SU-DHL-6 (cell line): Measurements from ENCODE around the gene FBN2.

Experiments used
- H2AFZ ChIP-seq: fragments of 200-600 bp; sonication (generic); 2 replicates; pipeline ENCODE4 v1.6.1; 2014; ENCODE audit warnings: low read depth, mild to moderate bottlenecking, moderate library complexity, mixed read lengths, antibody characterized with exemption, low read length; ENCODE audit not compliant: severe bottlenecking
- H3F3A ChIP-seq: fragments of 200-600 bp; shearing (Covaris generic); 2 replicates; pipeline ENCODE4 v1.6.0; 2016; ENCODE audit warnings: antibody characterized with exemption, mild to moderate bottlenecking; ENCODE audit not compliant: insufficient read depth
- H3K27ac ChIP-seq: fragments of 200-600 bp; sonication (generic); 2 replicates; pipeline ENCODE4 v1.5.1; 2016; ENCODE audit warnings: low read depth, mild to moderate bottlenecking, low read length, moderate library complexity, mixed read lengths
- H3K27me3 ChIP-seq: fragments of 200-600 bp; sonication (generic), shearing (Covaris generic); 2 replicates; pipeline ENCODE4 v1.6.0; 2014; ENCODE audit warnings: mild to moderate bottlenecking, low read length
- H3K36me3 ChIP-seq: fragments of 200-600 bp; sonication (generic); 2 replicates; pipeline ENCODE4 v1.6.1; 2014; ENCODE audit warnings: mild to moderate bottlenecking, low read length, mixed read lengths
- H3K4me2 ChIP-seq: fragments of 300-600, 200-600 bp; shearing (Covaris generic), sonication (generic); 2 replicates; pipeline ENCODE4 v1.6.0; 2014; ENCODE audit warnings: low read length, low read depth, mild to moderate bottlenecking; ENCODE audit not compliant: poor library complexity, severe bottlenecking
- H3K4me3 ChIP-seq: fragments of 200-600 bp; sonication (generic); 2 replicates; pipeline ENCODE4 v1.5.1; 2014; ENCODE audit warnings: antibody characterized with exemption, low read length, mild to moderate bottlenecking, mixed read lengths; ENCODE audit not compliant: insufficient read depth, poor library complexity, severe bottlenecking
- H3K79me2 ChIP-seq: fragments of 200-600 bp; sonication (generic); 2 replicates; pipeline ENCODE4 v1.6.1; 2014; ENCODE audit warnings: mild to moderate bottlenecking, low read length, moderate library complexity; ENCODE audit not compliant: insufficient read depth
- H3K9ac ChIP-seq: fragments of 200-600 bp; sonication (generic); 2 replicates; pipeline ENCODE4 v1.7.0; 2014; ENCODE audit warnings: mild to moderate bottlenecking, low read length
- H3K9me2 ChIP-seq: fragments of 200-600 bp; sonication (generic); replicated peaks from 2 replicates; pipeline ENCODE4 v1.6.1; 2014; ENCODE audit warnings: low read length; ENCODE audit not compliant: insufficient read depth
- H3K9me3 ChIP-seq: fragments of 200-600 bp; sonication (generic); 2 replicates; pipeline ENCODE4 v1.6.1; 2014; ENCODE audit warnings: low read length, mixed read lengths; ENCODE audit not compliant: insufficient read depth
- H4K20me1 ChIP-seq: fragments of 200-600 bp; sonication (generic); 2 replicates; pipeline ENCODE4 v1.6.1; 2014; ENCODE audit warnings: low read depth, mild to moderate bottlenecking, antibody characterized with exemption, low read length, moderate library complexity, mixed read lengths
- EZH2phosphoT487 ChIP-seq: fragments of 200-600 bp; sonication (generic), shearing (Covaris generic); conservative IDR thresholded peaks from 2 replicates; pipeline ENCODE4 v1.6.1; 2018; ENCODE audit warnings: mild to moderate bottlenecking, antibody characterized with exemption, low read length, moderate library complexity, mixed read lengths
- TF ChIP-seq, protein P1 (sequence below): fragments of 200-600 bp; sonication (generic); IDR thresholded peaks from one replicate; pipeline ENCODE4 v1.5.1; 2017; ENCODE audit warnings: antibody characterized with exemption, mild to moderate bottlenecking, low read length, moderate library complexity; ENCODE audit not compliant: insufficient read depth, poor library complexity, severe bottlenecking

Gene FBN2

DNA sequence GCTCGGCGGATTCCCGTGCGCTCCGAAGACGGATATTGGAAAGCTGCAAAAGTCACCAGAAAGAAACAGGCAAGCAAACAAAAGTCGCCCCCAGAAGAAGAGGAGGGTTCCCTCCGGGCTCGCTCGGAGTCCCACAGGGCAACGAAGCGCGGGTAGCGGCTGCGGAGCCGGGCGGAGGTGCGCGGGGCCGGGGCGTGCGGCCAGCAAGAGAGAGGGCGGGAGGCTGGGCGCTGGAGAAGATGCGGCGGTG, at the start of gene FBN2:
FBN2 (minus strand) TSS at position 246 of the 250 bp plus-strand sequence. CDS start 642 bp downstream, outside the sequence.
- H4K20me1 ChIP-seq, result no peaks in the 10 kb centered on the region
- no peaks in the 10 kb centered on the region for H3K36me3 ChIP-seq
- no peak within 1 kb of the TSS for H3K27ac ChIP-seq
- no peak for TF ChIP-seq EZH2phosphoT487
- TF ChIP-seq, protein P1, sequence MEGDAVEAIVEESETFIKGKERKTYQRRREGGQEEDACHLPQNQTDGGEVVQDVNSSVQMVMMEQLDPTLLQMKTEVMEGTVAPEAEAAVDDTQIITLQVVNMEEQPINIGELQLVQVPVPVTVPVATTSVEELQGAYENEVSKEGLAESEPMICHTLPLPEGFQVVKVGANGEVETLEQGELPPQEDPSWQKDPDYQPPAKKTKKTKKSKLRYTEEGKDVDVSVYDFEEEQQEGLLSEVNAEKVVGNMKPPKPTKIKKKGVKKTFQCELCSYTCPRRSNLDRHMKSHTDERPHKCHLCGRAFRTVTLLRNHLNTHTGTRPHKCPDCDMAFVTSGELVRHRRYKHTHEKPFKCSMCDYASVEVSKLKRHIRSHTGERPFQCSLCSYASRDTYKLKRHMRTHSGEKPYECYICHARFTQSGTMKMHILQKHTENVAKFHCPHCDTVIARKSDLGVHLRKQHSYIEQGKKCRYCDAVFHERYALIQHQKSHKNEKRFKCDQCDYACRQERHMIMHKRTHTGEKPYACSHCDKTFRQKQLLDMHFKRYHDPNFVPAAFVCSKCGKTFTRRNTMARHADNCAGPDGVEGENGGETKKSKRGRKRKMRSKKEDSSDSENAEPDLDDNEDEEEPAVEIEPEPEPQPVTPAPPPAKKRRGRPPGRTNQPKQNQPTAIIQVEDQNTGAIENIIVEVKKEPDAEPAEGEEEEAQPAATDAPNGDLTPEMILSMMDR, result no peak
- H3K9ac ChIP-seq, result no peak within 1 kb of the TSS
- H3K27me3 ChIP-seq, result no peaks in the 10 kb centered on the region
- H2AFZ ChIP-seq, result no peak within 1 kb of the TSS
- no peaks in the 10 kb centered on the region for H3K9me3 ChIP-seq
- H3K4me3 ChIP-seq, result no peak within 1 kb of the TSS
- no peaks in the 10 kb centered on the region for H3K79me2 ChIP-seq
- H3K9me2 ChIP-seq, result no peaks in the 10 kb centered on the region
- no peaks in the 10 kb centered on the region for H3F3A ChIP-seq
- no peak within 1 kb of the TSS for H3K4me2 ChIP-seq

- Histone ChIP-seq H3K9ac (no peak overlapping the region), H2AFZ (no peak overlapping the region), H3K79me2 (no peaks in the 10 kb centered on the region), H3K27ac (no peak overlapping the region), H4K20me1 (no peaks in the 10 kb centered on the region), H3K36me3 (no peaks in the 10 kb centered on the region), H3K27me3 (no peaks in the 10 kb centered on the region), H3K9me3 (no peaks in the 10 kb centered on the region), H3F3A (no peaks in the 10 kb centered on the region), H3K4me2 (no peak overlapping the region), H3K9me2 (no peaks in the 10 kb centered on the region), H3K4me3 (no peak overlapping the region)
- TF ChIP-seq EZH2phosphoT487, result no peak
- TF ChIP-seq, protein P1, result no peak
Measured at GRCh38 chr5:128587275-128587674, 49.2 kb upstream of the FBN2 start.

DNA sequence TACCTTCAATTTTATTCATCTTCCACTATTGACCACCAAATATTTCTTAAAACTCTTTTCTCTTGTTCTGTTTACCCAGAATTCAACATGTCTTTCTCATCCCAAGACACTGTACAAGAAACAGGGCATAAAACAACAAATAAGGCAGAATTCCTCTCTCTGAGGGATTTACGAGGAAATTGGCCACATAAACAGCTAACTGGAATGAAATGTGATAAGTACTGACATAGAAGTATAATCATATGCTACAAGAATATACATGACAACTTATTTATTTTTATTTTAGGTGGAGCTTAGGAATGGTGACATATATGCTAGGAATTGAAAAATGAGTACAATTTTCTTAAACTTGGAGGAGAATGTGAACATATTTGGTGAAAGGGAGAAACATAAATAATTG, 48.8 kb upstream of the FBN2 start:
- H3K9ac ChIP-seq, result no peak overlapping the region
- no peaks in the 10 kb centered on the region for H3K9me3 ChIP-seq
- H3K4me2 ChIP-seq, result no peak overlapping the region
- no peaks in the 10 kb centered on the region for H3K36me3 ChIP-seq
- H3K79me2 ChIP-seq, result no peaks in the 10 kb centered on the region
- H3K27me3 ChIP-seq, result no peaks in the 10 kb centered on the region
- TF ChIP-seq EZH2phosphoT487, result no peak
- TF ChIP-seq, protein P1, result no peak
- no peak overlapping the region for H3K27ac ChIP-seq
- no peak overlapping the region for H3K4me3 ChIP-seq
- no peaks in the 10 kb centered on the region for H3K9me2 ChIP-seq
- no peak overlapping the region for H2AFZ ChIP-seq
- H4K20me1 ChIP-seq, result no peaks in the 10 kb centered on the region
- H3F3A ChIP-seq, result no peaks in the 10 kb centered on the region

- Histone ChIP-seq H4K20me1 (no peaks in the 10 kb centered on the region), H3K27me3 (no peaks in the 10 kb centered on the region), H3K9me3 (no peaks in the 10 kb centered on the region), H3K79me2 (no peaks in the 10 kb centered on the region), H2AFZ (no peak overlapping the region), H3K9ac (no peak overlapping the region), H3K4me3 (no peak overlapping the region), H3K27ac (no peak overlapping the region), H3K36me3 (no peaks in the 10 kb centered on the region), H3K4me2 (no peak overlapping the region), H3F3A (no peaks in the 10 kb centered on the region), H3K9me2 (no peaks in the 10 kb centered on the region)
- no peak for TF ChIP-seq EZH2phosphoT487
- TF ChIP-seq, protein P1, result no peak
Measured at GRCh38 chr5:128579639-128580038, 41.6 kb upstream of the FBN2 start.
